SK-N-SH treated with all-trans-retinoic acid at 6 μM for 48 hours (cell line): Measurements from ENCODE around the gene CAMSAP2.

Experiments
- ARNTL ChIP-seq: fragments of 450-650 bp; formaldehyde crosslinking; IDR thresholded peaks from 2 replicates; pipeline ENCODE4 v1.5.0; 2020; ENCODE audit warnings: low read depth, mild to moderate bottlenecking, moderate library complexity, borderline replicate concordance
- BACH2 ChIP-seq: fragments of 250-450 bp; sonication (Bioruptor Pico); IDR thresholded peaks from 2 replicates; pipeline ENCODE4 v1.9.0; 2021; ENCODE audit warnings: mild to moderate bottlenecking, borderline replicate concordance
- CSDC2 ChIP-seq: fragments of 250-450 bp; sonication (Bioruptor Pico); IDR thresholded peaks from 2 replicates; pipeline ENCODE4 v1.5.0; 2020; ENCODE audit warnings: mild to moderate bottlenecking, moderate library complexity
- CSRNP3 ChIP-seq: fragments of 250-450 bp; sonication (Bioruptor Pico); IDR thresholded peaks from 2 replicates; pipeline ENCODE4 v1.5.1; 2021; ENCODE audit warnings: mild to moderate bottlenecking, moderate library complexity
- ISL1 ChIP-seq: fragments of 250-450 bp; sonication (Bioruptor Pico); IDR thresholded peaks from 2 replicates; pipeline ENCODE4 v2.1.2; 2022; ENCODE audit warnings: mild to moderate bottlenecking, moderate library complexity
- OSR1 ChIP-seq: fragments of 250-450 bp; sonication (Bioruptor Pico); IDR thresholded peaks from 2 replicates; pipeline ENCODE4 v1.8.0; 2022; ENCODE audit warnings: moderate library complexity, mild to moderate bottlenecking, inconsistent platforms
- POU6F1 ChIP-seq: fragments of 250-450 bp; sonication (Bioruptor Pico); IDR thresholded peaks from 2 replicates; pipeline ENCODE4 v1.8.0; 2021; ENCODE audit warnings: low read depth, mild to moderate bottlenecking, moderate library complexity, borderline replicate concordance
- PPARA ChIP-seq: fragments of 250-450 bp; sonication (Bioruptor Pico); IDR thresholded peaks from 2 replicates; pipeline ENCODE4 v1.5.0; 2020; ENCODE audit warnings: mild to moderate bottlenecking, borderline replicate concordance
- RARB ChIP-seq: fragments of 250-450 bp; sonication (Bioruptor Pico); IDR thresholded peaks from 2 replicates; pipeline ENCODE4 v1.8.0; 2021; ENCODE audit warnings: mild to moderate bottlenecking, moderate library complexity
- SNAI2 ChIP-seq: fragments of 250-450 bp; sonication (Bioruptor Pico); IDR thresholded peaks from 2 replicates; pipeline ENCODE4 v1.5.0; 2020; ENCODE audit warnings: mild to moderate bottlenecking, moderate library complexity
- TCF4 ChIP-seq: fragments of 250-450 bp; sonication (Bioruptor Pico); IDR thresholded peaks from 2 replicates; pipeline ENCODE4 v1.8.0; 2021; ENCODE audit warnings: mild to moderate bottlenecking, moderate library complexity, borderline replicate concordance
- ZFP3 ChIP-seq: fragments of 250-450 bp; sonication (Bioruptor Pico); IDR thresholded peaks from 2 replicates; pipeline ENCODE4 v1.5.0; 2020; ENCODE audit warnings: mild to moderate bottlenecking, moderate library complexity
- ZNF8 ChIP-seq: fragments of 450-650 bp; formaldehyde crosslinking; IDR thresholded peaks from 2 replicates; pipeline ENCODE4 v1.5.0; 2020; ENCODE audit warnings: mild to moderate bottlenecking, moderate library complexity
- TF ChIP-seq, protein P1 (sequence below): fragments of 250-450 bp; sonication (Bioruptor Pico); IDR thresholded peaks from 2 replicates; pipeline ENCODE4 v1.8.0; 2020; ENCODE audit warnings: mild to moderate bottlenecking, moderate library complexity, borderline replicate concordance

- TF ChIP-seq ARNTL (CRISPR knock-in tag) (no peak), RARB (CRISPR knock-in tag) (no peak), POU6F1 (CRISPR knock-in tag) (no peak), SNAI2 (no peak), PPARA (CRISPR knock-in tag) (no peak), CSDC2 (CRISPR knock-in tag) (no peak), ZFP3 (CRISPR knock-in tag) (no peak), ZNF8 (no peak), CSRNP3 (CRISPR knock-in tag) (no peak), TCF4 (no peak), BACH2 (no peak), ISL1 (no peak), OSR1 (CRISPR knock-in tag) (no peak)
- TF ChIP-seq, protein P1, sequence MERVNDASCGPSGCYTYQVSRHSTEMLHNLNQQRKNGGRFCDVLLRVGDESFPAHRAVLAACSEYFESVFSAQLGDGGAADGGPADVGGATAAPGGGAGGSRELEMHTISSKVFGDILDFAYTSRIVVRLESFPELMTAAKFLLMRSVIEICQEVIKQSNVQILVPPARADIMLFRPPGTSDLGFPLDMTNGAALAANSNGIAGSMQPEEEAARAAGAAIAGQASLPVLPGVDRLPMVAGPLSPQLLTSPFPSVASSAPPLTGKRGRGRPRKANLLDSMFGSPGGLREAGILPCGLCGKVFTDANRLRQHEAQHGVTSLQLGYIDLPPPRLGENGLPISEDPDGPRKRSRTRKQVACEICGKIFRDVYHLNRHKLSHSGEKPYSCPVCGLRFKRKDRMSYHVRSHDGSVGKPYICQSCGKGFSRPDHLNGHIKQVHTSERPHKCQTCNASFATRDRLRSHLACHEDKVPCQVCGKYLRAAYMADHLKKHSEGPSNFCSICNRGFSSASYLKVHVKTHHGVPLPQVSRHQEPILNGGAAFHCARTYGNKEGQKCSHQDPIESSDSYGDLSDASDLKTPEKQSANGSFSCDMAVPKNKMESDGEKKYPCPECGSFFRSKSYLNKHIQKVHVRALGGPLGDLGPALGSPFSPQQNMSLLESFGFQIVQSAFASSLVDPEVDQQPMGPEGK (CRISPR knock-in tag): no peak
Measured at GRCh38 chr1:200727257-200727656, 11.4 kb upstream of the CAMSAP2 start.
